ENCODE measurements around the gene POF1B. TPM values are rescaled to one million over a fixed set of nuclear protein-coding genes. Genes with fewer than 3 reads are reported as not detected.

POF1B gene
- total and polyA plus RNA-seq, 2 of the 4 experiments (the other 2 are of a cell fraction) = not detected

DNA sequence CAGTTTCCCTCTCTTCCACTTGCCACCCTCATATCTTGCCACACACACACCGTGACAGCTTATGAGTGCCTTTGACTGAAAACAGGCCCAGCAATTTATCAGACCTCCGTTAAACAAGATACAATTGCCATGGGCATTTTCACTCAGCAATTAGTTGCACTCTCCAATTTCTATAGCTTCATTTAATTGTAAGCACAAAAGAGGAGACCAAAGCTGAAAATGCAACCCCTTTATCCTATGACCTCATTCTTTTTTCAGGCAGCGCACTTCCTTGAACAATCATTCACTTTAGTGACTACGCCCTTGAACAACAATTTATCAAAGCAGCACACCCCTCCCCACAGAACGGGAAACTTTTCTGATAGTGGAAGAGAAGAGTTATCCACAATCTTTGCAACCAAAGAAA is 4.1 kb downstream of the POF1B start:
- H3K9me1 ChIP-seq (ENCODE audit: insufficient read depth, low read length) = no peaks in the 10 kb centered on the region
- H3K4me3 ChIP-seq (ENCODE audit: insufficient read depth, low read depth, low read length) = no peak overlapping the region
- H3K18ac ChIP-seq (ENCODE audit: low read depth, low read length) = no peak overlapping the region
- H3K4ac ChIP-seq (ENCODE audit: low read depth, low read length) = no peak overlapping the region
- no peak overlapping the region for H2BK20ac ChIP-seq (ENCODE audit: low read depth, low read length)
- H3K4me2 ChIP-seq (ENCODE audit: low read depth, low read length) = no peak overlapping the region
- ATAC-seq (ENCODE audit: low read depth) = no peak
- no peaks in the 10 kb centered on the region for H3K27me3 ChIP-seq (ENCODE audit: control insufficient read depth, insufficient read depth, low read length)
- H3K79me1 ChIP-seq (ENCODE audit: low read depth in 1 of 2, low read length in 2 of 2) = no peaks in the 10 kb centered on the region
- H3K4me1 ChIP-seq (ENCODE audit: control insufficient read depth, insufficient read depth, low read length) = no peaks in the 10 kb centered on the region
- no peak for DNase-seq
- no peak overlapping the region for H4K5ac ChIP-seq (ENCODE audit: low read depth, low read length)
- H3K36me3 ChIP-seq (ENCODE audit: control insufficient read depth, insufficient read depth, low read length) = no peaks in the 10 kb centered on the region
- H2AK5ac ChIP-seq (ENCODE audit: low read depth, low read length) = no peak overlapping the region
- in situ Hi-C loops (cut with MboI; ENCODE audit: low sequenced_read_pairs) (no loop called here), dilution Hi-C loops (cut with HindIII; ENCODE audit: low sequenced_read_pairs, unreplicated experiment) (no loop called here), intact Hi-C loops (cut with micrococcal nuclease) (no loop called here)
- no peak overlapping the region for H4K91ac ChIP-seq (ENCODE audit: insufficient read depth, low read depth, low read length)
- H3K27ac ChIP-seq (ENCODE audit: insufficient read depth, low read length) = no peak overlapping the region
- no peak overlapping the region for H3K56ac ChIP-seq (ENCODE audit: extremely low read depth, insufficient read depth, low read length)
- H2BK5ac ChIP-seq (ENCODE audit: low read depth, low read length, poor library complexity, severe bottlenecking) = no peak overlapping the region
- H3K23ac ChIP-seq (ENCODE audit: low read depth, low read length) = no peak overlapping the region
- no peak overlapping the region for H2BK120ac ChIP-seq (ENCODE audit: low read depth, low read length)
- H3K9ac ChIP-seq (ENCODE audit: low read depth, low read length) = no peak overlapping the region
- BruUV-seq (replicated peaks) = no TSS peak
- ChIA-PET POLR2A (ENCODE audit: unreplicated experiment) (no interaction called here), CTCF (no interaction called here)
- H3K14ac ChIP-seq (replicated peaks; ENCODE audit: low read depth, low read length) = no peak overlapping the region
- WGBS, 2 experiments (ENCODE audit: extremely low coverage in 2 of 2, insufficient read length in 1 of 2) = 13% methylated on average over 2 of the region's 5 CpGs; no CpG with 5 or more reads in 1 of the 2 experiments
- no peak overlapping the region for H2AK9ac ChIP-seq (replicated peaks; ENCODE audit: low read depth, low read length, poor library complexity)
- H4K20me1 ChIP-seq (ENCODE audit: insufficient read depth, low read length) = no peaks in the 10 kb centered on the region
- no peak for TF ChIP-seq NFE2L2 (IDR thresholded peaks at IDR 0.05; ENCODE audit: low read depth, low read length)
- no peak for TF ChIP-seq CEBPB (IDR thresholded peaks at IDR 0.05; ENCODE audit: low read depth, low read length)
- TF ChIP-seq, protein P1, sequence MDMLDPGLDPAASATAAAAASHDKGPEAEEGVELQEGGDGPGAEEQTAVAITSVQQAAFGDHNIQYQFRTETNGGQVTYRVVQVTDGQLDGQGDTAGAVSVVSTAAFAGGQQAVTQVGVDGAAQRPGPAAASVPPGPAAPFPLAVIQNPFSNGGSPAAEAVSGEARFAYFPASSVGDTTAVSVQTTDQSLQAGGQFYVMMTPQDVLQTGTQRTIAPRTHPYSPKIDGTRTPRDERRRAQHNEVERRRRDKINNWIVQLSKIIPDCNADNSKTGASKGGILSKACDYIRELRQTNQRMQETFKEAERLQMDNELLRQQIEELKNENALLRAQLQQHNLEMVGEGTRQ (IDR thresholded peaks at IDR 0.05; ENCODE audit: low read depth, low read length) = no peak
- TF ChIP-seq RAD21 (IDR thresholded peaks at IDR 0.05; ENCODE audit: low read length) = no peak
- no peak for TF ChIP-seq POLR2A (IDR thresholded peaks at IDR 0.05; ENCODE audit: low read depth, low read length)
- TF ChIP-seq RFX5 (IDR thresholded peaks at IDR 0.05; ENCODE audit: low read depth, low read length) = no peak
- H3K9me3 ChIP-seq (ENCODE audit: control insufficient read depth, insufficient read depth, low read length) = no peaks in the 10 kb centered on the region
- no peak overlapping the region for H2AFZ ChIP-seq (replicated peaks; ENCODE audit: low read length, poor library complexity)
- no peak overlapping the region for H4K8ac ChIP-seq (ENCODE audit: low read depth in 2 of 2, low read length in 2 of 2)
- H2BK15ac ChIP-seq (ENCODE audit: low read depth, low read length) = no peak overlapping the region
